ENCODE data around the gene TMOD1. TPM values are rescaled to one million over a fixed set of nuclear protein-coding genes. Genes with fewer than 3 reads are reported as not detected.

TMOD1 gene
- total and polyA plus RNA-seq, 9 of the 15 experiments (the other 6 are each of a cell fraction or from before 2014, with no cell fraction given), result 7.1 to 41.2 (median 14.2) TPM

DNA sequence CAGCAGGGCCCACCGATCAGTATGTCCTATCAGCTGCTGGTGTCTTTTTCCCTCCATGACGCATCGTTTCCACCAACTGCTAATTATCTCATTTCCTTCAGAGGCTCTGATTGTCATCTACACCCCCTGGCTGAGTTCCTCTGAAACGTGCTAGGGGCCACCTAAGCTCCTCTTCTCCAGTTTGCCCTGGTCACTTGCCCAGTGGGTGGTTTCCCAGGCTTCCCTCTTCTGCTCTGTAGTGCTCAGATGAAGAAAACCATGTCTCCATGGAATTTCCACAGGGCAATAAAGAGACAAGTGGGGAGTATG lies 66.4 kb downstream of the TMOD1 start (continued):
- TF ChIP-seq MXI1 (IDR thresholded peaks at IDR 0.05; ENCODE audit: low read depth, low read length), result no peak
- peak; percentile 91 for TF ChIP-seq FOSL1 (tag; conservative IDR thresholded peaks at IDR 0.05)
- TF ChIP-seq, protein P1, sequence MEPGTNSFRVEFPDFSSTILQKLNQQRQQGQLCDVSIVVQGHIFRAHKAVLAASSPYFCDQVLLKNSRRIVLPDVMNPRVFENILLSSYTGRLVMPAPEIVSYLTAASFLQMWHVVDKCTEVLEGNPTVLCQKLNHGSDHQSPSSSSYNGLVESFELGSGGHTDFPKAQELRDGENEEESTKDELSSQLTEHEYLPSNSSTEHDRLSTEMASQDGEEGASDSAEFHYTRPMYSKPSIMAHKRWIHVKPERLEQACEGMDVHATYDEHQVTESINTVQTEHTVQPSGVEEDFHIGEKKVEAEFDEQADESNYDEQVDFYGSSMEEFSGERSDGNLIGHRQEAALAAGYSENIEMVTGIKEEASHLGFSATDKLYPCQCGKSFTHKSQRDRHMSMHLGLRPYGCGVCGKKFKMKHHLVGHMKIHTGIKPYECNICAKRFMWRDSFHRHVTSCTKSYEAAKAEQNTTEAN (CRISPR knock-in tag; IDR thresholded peaks at IDR 0.05), result no peak
- no peak for TF ChIP-seq CBX8 (IDR thresholded peaks at IDR 0.05; ENCODE audit: borderline replicate concordance, extremely low read depth, low read depth, low read length, poor library complexity, severe bottlenecking)
- no peak for TF ChIP-seq HSF4 (CRISPR knock-in tag; IDR thresholded peaks at IDR 0.05; ENCODE audit: borderline replicate concordance)
- no peak for TF ChIP-seq NCOA1 (IDR thresholded peaks at IDR 0.05; ENCODE audit: low read depth)
- no peak for TF ChIP-seq ZNF146 (CRISPR knock-in tag; IDR thresholded peaks at IDR 0.05; ENCODE audit: unreplicated experiment)
- TF ChIP-seq ZC3H8 (IDR thresholded peaks at IDR 0.05), result no peak
- TF ChIP-seq MBD1 (CRISPR knock-in tag; IDR thresholded peaks at IDR 0.05), result no peak
- no peak for TF ChIP-seq SFPQ (IDR thresholded peaks at IDR 0.05; ENCODE audit: low read depth, low read length)
- TF ChIP-seq DIDO1 (tag; IDR thresholded peaks at IDR 0.05; ENCODE audit: low read depth), result no peak
- TF ChIP-seq ZBTB33 (CRISPR knock-in tag; IDR thresholded peaks at IDR 0.05), result no peak
- TF ChIP-seq SMAD4 (CRISPR knock-in tag; conservative IDR thresholded peaks at IDR 0.05), result no peak
- TF ChIP-seq RAD51 (IDR thresholded peaks at IDR 0.05; ENCODE audit: borderline replicate concordance, low read depth), result no peak
- TF ChIP-seq MYBL2 (IDR thresholded peaks at IDR 0.05; ENCODE audit: low read depth), result no peak
- no peak for TF ChIP-seq MYBL2 (CRISPR knock-in tag; IDR thresholded peaks at IDR 0.05; ENCODE audit: borderline replicate concordance)
- no peak for TF ChIP-seq GATAD2A (IDR thresholded peaks at IDR 0.05)
- no peak for TF ChIP-seq CBX5 (IDR thresholded peaks at IDR 0.05; ENCODE audit: borderline replicate concordance, low read depth)
- TF ChIP-seq SNIP1 (IDR thresholded peaks at IDR 0.05; ENCODE audit: low read depth), result no peak
- peak; percentile 29; the same call in 1 of the 2 replicates for TF ChIP-seq NCOR1 (IDR thresholded peaks at IDR 0.05)

Measured in K562 (cell line).